Vagina (tissue), 2 donors: Measurements from ENCODE around the gene SLC2A4RG. TPM values are rescaled to one million over a fixed set of nuclear protein-coding genes. Genes with fewer than 3 reads are reported as not detected.

Experiments
- DNase-seq, 2 donors: peaks; one replicate each; pipeline ENCODE4 v3.0.0-alpha.2; 2017; ENCODE audit errors: extremely low spot score in 2 of 2
- H3K27ac ChIP-seq: fragments of 200-600 bp; sonication (generic); one replicate; pipeline ENCODE4 v1.5.1; 2019
- H3K27me3 ChIP-seq: fragments of 200-600 bp; sonication (generic); one replicate; pipeline ENCODE4 v1.5.1; 2019
- H3K36me3 ChIP-seq, 2 donors: fragments of 200-600 bp; sonication (generic); one replicate each; pipeline ENCODE4 v1.5.1; 2017 to 2019
- H3K4me1 ChIP-seq: fragments of 200-600 bp; sonication (generic); one replicate; pipeline ENCODE4 v1.5.1; 2019
- H3K4me3 ChIP-seq, 2 donors: fragments of 200-600 bp; sonication (generic); 1 replicate in 1 of 2; 2 replicates in 1 of 2; pipeline ENCODE4 v1.5.1; 2016 to 2019
- H3K9me3 ChIP-seq: fragments of 200-600 bp; sonication (generic); one replicate; pipeline ENCODE4 v1.5.1; 2019
- POLR2A ChIP-seq, 2 donors: fragments of 450-650 bp; IDR thresholded peaks; one replicate each; pipeline ENCODE4 v1.6.1; 2017; ENCODE audit warnings: antibody characterized with exemption in 2 of 2, mild to moderate bottlenecking in 2 of 2, moderate library complexity in 2 of 2
- POLR2AphosphoS5 ChIP-seq, 2 donors: sonication (generic); formaldehyde crosslinking; IDR thresholded peaks; one replicate each; pipeline ENCODE4 v1.9.0; 2017; ENCODE audit warnings: antibody characterized with exemption in 2 of 2, mild to moderate bottlenecking in 2 of 2, low read depth in 1 of 2; ENCODE audit not compliant: insufficient read depth in 1 of 2
- intact Hi-C: fragments of 100-400 bp; cut with DNase I; formaldehyde crosslinking; loops from one replicate; pipeline ENCODE4 v1.15.1; 2023
- total RNA-seq: library from RNA; depleted of rRNA; stranded (reverse); fragments of >200 nt; gene quantifications from one replicate; pipeline ENCODE4 v1.2.3, GENCODE V29; 2016
- TF ChIP-seq, protein P1 (sequence below), 3 experiments: fragments of 450-650 bp in 2 of 3; fragments of 200-600 bp in 1 of 3; sonication (generic) in 1 of 3; IDR thresholded peaks; one replicate each; pipeline ENCODE4 v1.5.1; 2017 to 2019; ENCODE audit warnings: antibody characterized with exemption in 3 of 3, mild to moderate bottlenecking in 2 of 3, moderate library complexity in 2 of 3

The SLC2A4RG gene
- total RNA-seq, 1 donor from 2014 or later = 33.1 TPM

DNA sequence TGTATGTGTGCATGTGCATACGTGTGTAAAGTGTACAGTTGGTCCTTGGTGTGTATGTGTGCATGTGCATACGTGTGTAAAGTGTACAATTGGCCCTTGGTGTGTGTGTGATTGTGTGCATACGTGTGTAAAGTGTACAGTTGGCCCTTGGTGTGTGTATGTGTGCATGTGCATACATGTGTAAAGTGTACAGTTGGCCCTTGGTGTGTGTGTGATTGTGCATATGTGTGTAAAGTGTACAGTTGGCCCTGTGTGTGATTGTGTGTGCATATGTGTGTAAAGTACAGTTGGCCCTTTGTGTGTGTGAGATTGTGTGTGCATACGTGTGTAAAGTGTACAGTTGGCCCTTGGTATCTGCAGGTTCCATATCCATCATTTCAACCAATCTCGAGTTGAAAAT lies 8.2 kb upstream of the SLC2A4RG start:
- no peak overlapping the region for H3K27ac ChIP-seq
- H3K36me3 ChIP-seq = peaks cover 0 to 30% of the 10 kb centered on the region in 2 donors
- no peak for TF ChIP-seq POLR2AphosphoS5 (IDR thresholded peaks at IDR 0.05; ENCODE audit: insufficient read depth in 1 of 2, low read depth in 1 of 2)
- TF ChIP-seq POLR2A (IDR thresholded peaks at IDR 0.05) = no peak
- TF ChIP-seq, protein P1, sequence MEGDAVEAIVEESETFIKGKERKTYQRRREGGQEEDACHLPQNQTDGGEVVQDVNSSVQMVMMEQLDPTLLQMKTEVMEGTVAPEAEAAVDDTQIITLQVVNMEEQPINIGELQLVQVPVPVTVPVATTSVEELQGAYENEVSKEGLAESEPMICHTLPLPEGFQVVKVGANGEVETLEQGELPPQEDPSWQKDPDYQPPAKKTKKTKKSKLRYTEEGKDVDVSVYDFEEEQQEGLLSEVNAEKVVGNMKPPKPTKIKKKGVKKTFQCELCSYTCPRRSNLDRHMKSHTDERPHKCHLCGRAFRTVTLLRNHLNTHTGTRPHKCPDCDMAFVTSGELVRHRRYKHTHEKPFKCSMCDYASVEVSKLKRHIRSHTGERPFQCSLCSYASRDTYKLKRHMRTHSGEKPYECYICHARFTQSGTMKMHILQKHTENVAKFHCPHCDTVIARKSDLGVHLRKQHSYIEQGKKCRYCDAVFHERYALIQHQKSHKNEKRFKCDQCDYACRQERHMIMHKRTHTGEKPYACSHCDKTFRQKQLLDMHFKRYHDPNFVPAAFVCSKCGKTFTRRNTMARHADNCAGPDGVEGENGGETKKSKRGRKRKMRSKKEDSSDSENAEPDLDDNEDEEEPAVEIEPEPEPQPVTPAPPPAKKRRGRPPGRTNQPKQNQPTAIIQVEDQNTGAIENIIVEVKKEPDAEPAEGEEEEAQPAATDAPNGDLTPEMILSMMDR (IDR thresholded peaks at IDR 0.05) = no peak
- H3K4me1 ChIP-seq = peaks cover 5% of the 10 kb centered on the region
- no peak for DNase-seq
- intact Hi-C loops = no loop called here
- H3K27me3 ChIP-seq = no peaks in the 10 kb centered on the region
- no peaks in the 10 kb centered on the region for H3K9me3 ChIP-seq
- no peak overlapping the region for H3K4me3 ChIP-seq

DNA sequence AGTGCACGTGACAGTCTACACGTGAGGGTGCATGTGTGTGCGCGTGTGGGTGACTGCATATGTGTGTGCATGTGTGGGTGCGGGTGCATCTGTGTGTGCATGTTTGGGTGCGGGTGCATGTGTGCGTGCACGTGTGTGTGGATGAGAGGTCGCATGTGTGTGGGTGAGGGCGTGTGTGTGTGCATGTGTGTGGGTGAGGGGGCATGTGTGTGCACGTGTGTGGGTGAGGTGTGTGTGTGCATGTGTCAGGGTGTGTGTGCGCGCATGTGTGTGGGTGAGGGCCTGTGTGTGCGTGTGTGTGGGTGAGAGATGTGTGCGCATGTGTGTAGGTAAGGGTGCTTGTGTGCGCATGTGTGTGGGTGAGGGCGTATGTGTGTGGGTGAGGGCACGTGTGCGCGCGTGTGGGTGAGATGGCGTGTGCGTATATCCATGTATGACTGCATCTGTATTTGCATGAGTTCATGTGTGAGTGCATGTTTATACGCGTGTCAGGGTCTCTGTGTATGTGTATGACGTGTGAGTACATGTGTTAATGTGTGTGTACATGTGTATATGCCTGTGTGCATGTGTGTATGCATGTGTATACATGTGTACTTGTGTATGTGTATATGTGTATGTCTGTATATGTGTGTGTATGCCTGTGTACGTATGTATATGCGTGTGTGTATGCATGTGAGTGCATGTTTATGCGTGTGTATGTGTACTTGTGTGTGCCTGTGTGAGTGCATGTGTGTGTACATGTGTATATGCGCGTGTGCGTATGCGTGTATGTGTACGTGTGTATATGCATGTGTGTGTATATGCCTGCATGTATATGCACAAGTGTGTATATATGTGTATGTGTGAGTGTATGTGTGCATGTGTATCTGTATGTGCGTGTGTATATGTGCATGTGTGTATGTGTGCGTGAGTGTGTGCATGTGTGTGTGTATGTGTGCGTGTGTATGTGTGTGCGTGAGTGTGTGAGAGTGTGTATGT lies 7.2 kb upstream of the SLC2A4RG start:
- TF ChIP-seq POLR2A (IDR thresholded peaks at IDR 0.05) (no peak), POLR2AphosphoS5 (IDR thresholded peaks at IDR 0.05; ENCODE audit: insufficient read depth in 1 of 2, low read depth in 1 of 2) (no peak)
- TF ChIP-seq, protein P1 (IDR thresholded peaks at IDR 0.05) = no peak
- peaks cover 0 to 30% of the 10 kb centered on the region in 2 donors for H3K36me3 ChIP-seq

DNA sequence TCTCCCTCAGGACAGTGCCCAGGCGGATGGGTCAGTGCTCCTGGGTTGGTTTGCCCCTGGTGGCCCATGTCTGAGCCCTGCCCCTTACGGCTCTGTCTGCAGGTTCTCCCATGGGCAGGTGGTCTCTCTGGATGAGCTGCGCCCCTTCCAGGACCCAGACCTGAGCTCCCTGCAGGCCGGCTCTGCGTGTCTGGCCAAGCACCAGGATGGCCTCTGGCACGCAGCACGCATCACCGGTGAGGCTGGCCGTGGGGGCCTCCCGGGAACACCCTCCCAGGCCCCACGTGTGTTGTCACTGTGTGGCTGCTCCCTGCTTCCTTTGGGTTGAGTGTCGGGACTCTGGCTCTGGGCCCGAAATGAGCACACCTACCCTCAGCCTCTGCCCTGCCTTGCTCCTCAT lies 6.5 kb upstream of the SLC2A4RG start:
- intact Hi-C loops = no loop called here
- H3K4me3 ChIP-seq = no peak overlapping the region
- no peak overlapping the region for H3K27ac ChIP-seq
- TF ChIP-seq POLR2AphosphoS5 (IDR thresholded peaks at IDR 0.05; ENCODE audit: insufficient read depth in 1 of 2, low read depth in 1 of 2) (no peak), POLR2A (IDR thresholded peaks at IDR 0.05) (no peak)
- no peaks in the 10 kb centered on the region for H3K27me3 ChIP-seq
- no peak for DNase-seq
- no peaks in the 10 kb centered on the region for H3K9me3 ChIP-seq
- H3K36me3 ChIP-seq = peaks cover 0 to 30% of the 10 kb centered on the region in 2 donors
- H3K4me1 ChIP-seq = peaks cover 22% of the 10 kb centered on the region

More for the DNA sequence above, 7.2 kb upstream of the SLC2A4RG start:
- intact Hi-C loops = no loop called here
- H3K9me3 ChIP-seq = no peaks in the 10 kb centered on the region
- H3K27ac ChIP-seq = no peak overlapping the region
- peaks cover 15% of the 10 kb centered on the region for H3K4me1 ChIP-seq
- DNase-seq = no peak
- H3K27me3 ChIP-seq = no peaks in the 10 kb centered on the region
- no peak overlapping the region for H3K4me3 ChIP-seq

DNA sequence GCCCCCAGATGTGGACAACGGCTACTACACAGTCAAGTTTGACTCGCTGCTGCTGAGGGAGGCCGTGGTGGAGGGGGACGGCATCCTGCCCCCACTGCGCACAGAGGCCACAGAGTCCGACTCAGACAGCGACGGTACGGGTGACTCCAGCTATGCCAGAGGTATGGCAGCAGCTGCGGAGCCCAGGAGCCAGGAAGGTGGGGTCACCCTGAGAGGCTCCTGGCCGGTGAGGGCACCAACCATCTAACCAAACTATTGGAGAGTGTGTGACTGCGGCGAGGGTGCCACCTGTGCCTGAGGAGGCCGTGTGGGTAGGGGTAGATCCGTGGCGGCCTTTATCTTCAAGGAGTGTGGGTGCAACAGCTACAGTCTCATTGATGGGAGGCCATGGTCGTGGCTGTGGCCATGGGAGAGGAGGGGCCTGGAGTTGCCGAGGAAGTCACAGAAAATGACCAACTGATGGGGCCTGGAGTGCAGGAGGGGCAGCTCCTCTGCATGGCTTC lies 5.9 kb upstream of the SLC2A4RG start:
- Histone ChIP-seq H3K27me3 (no peaks in the 10 kb centered on the region), H3K4me3 (no peak overlapping the region), H3K36me3 (peaks cover 0 to 30% of the 10 kb centered on the region in 2 donors), H3K9me3 (no peaks in the 10 kb centered on the region), H3K4me1 (peaks cover 27% of the 10 kb centered on the region), H3K27ac (no peak overlapping the region)
- DNase-seq = no peak
- intact Hi-C loops = no loop called here
- TF ChIP-seq, protein P1 (IDR thresholded peaks at IDR 0.05) = no peak
- TF ChIP-seq POLR2AphosphoS5 (IDR thresholded peaks at IDR 0.05; ENCODE audit: insufficient read depth in 1 of 2, low read depth in 1 of 2) (no peak), POLR2A (IDR thresholded peaks at IDR 0.05) (no peak)

DNA sequence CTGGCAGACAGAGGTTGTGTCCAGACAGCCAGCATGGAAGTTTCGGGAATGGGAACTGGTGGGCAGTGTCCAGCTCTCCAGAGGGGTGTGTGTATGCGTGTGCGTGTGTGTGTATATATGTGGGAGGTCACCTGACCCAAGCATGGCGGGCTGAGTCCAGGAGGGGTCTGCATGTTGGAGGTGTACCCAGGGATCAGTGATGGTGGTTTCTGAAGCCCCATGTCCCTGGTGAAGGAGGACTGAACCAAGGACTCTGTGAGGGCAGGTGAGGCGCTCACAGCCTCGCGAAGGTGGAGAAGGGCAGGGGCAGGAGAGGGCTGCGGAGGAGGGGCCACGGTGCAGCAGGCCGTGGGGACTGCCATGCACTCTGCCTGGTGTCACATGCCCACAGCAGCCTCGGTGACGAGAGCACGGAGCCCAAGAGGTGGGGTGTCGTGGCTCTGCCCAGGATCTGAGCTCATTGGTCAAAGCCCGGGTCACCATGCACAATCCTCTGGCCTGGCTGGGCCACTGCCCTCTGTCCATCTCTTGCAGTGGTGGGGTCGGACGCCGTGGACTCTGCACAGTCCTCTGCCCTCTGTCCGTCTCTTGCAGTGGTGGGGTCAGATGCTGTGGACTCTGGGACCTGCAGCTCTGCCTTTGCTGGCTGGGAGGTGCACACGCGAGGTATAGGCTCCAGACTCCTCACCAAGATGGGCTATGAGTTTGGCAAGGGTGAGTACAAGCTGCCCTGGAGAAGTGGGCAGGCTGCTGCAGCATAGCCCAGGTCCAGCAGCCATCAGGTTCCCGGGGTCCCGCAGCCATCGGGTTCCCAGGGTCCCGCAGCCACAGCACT lies 5.2 kb upstream of the SLC2A4RG start:
- intact Hi-C loops = no loop called here
- TF ChIP-seq POLR2AphosphoS5 (IDR thresholded peaks at IDR 0.05; ENCODE audit: insufficient read depth in 1 of 2, low read depth in 1 of 2) = no peak
- TF ChIP-seq, protein P1 (IDR thresholded peaks at IDR 0.05) = no peak
- no peak for TF ChIP-seq POLR2A (IDR thresholded peaks at IDR 0.05)
- Histone ChIP-seq H3K27ac (no peak overlapping the region), H3K27me3 (no peaks in the 10 kb centered on the region), H3K4me3 (no peak overlapping the region), H3K4me1 (peaks cover 34% of the 10 kb centered on the region), H3K9me3 (no peaks in the 10 kb centered on the region), H3K36me3 (peaks cover 0 to 30% of the 10 kb centered on the region in 2 donors)
- DNase-seq = no peak
